Measurements from ENCODE around the gene CCDC184.

CCDC184 gene

GRCh38 chr12:48179466-48179865 lies 4.0 kb upstream of the CCDC184 start:
- DNase-seq (ENCODE audit: low read depth, low spot score), result no peak

GRCh38 chr12:48180424-48180823 lies 3.0 kb upstream of the CCDC184 start:
- no peak for DNase-seq (ENCODE audit: low read depth, low spot score)

GRCh38 chr12:48180857-48181495 lies 2.5 kb upstream of the CCDC184 start:
- DNase-seq (ENCODE audit: low read depth, low spot score), result no peak

GRCh38 chr12:48182631-48183030 lies 813 bp upstream of the CCDC184 start:
- no peak for DNase-seq (ENCODE audit: low read depth, low spot score)

- peak; percentile 11 for DNase-seq (ENCODE audit: low read depth, low spot score)
Observed at GRCh38 chr12:48183876-48184548, 568 bp downstream of the CCDC184 start.

- peak; percentile 15 for DNase-seq (ENCODE audit: low read depth, low spot score)
Observed at GRCh38 chr12:48184549-48184922, 1.1 kb downstream of the CCDC184 start.

- DNase-seq (ENCODE audit: low read depth, low spot score), result peak; percentile 4
Observed at GRCh38 chr12:48185181-48185919, 1.9 kb downstream of the CCDC184 start.

- DNase-seq (ENCODE audit: low read depth, low spot score), result no peak
Observed at GRCh38 chr12:48187916-48188695, 4.7 kb downstream of the CCDC184 start.

GRCh38 chr12:48189331-48190125 lies 6.1 kb downstream of the CCDC184 start:
- DNase-seq (ENCODE audit: low read depth, low spot score), result peak; percentile 82

GRCh38 chr12:48191096-48191495 lies 7.7 kb downstream of the CCDC184 start:
- no peak for DNase-seq (ENCODE audit: low read depth, low spot score)

- DNase-seq (ENCODE audit: low read depth, low spot score), result no peak
Observed at GRCh38 chr12:48192861-48193260, 9.4 kb downstream of the CCDC184 start.

- DNase-seq (ENCODE audit: low read depth, low spot score), result no peak
Observed at GRCh38 chr12:48193623-48194022, 10.2 kb downstream of the CCDC184 start.

- DNase-seq (ENCODE audit: low read depth, low spot score), result no peak
Observed at GRCh38 chr12:48194799-48195201, 11.4 kb downstream of the CCDC184 start.

GRCh38 chr12:48197549-48197970 lies 14.1 kb downstream of the CCDC184 start:
- peak; percentile 49 for DNase-seq (ENCODE audit: low read depth, low spot score)

- DNase-seq (ENCODE audit: low read depth, low spot score), result peak; percentile 96
Observed at GRCh38 chr12:48197971-48198671, 14.7 kb downstream of the CCDC184 start.

- no peak for DNase-seq (ENCODE audit: low read depth, low spot score)
Observed at GRCh38 chr12:48198672-48198971, 15.2 kb downstream of the CCDC184 start.

- no peak for DNase-seq (ENCODE audit: low read depth, low spot score)
Observed at GRCh38 chr12:48198985-48199384, 15.5 kb downstream of the CCDC184 start.

GRCh38 chr12:48199774-48200221 lies 16.4 kb downstream of the CCDC184 start:
- no peak for DNase-seq (ENCODE audit: low read depth, low spot score)

- DNase-seq (ENCODE audit: low read depth, low spot score), result no peak
Observed at GRCh38 chr12:48201091-48201490, 17.6 kb downstream of the CCDC184 start.

- no peak for DNase-seq (ENCODE audit: low read depth, low spot score)
Observed at GRCh38 chr12:48201516-48201915, 18.1 kb downstream of the CCDC184 start.

- no peak for DNase-seq (ENCODE audit: low read depth, low spot score)
Observed at GRCh38 chr12:48202766-48203165, 19.3 kb downstream of the CCDC184 start.

All from astrocyte of the hippocampus (primary cell).